ENCODE results near the gene EMP3.

- TF ChIP-seq USF2 (CRISPR knock-in tag; IDR thresholded peaks at IDR 0.05) = no peak
- 0 out of 6 replicates have a peak, but pooled peaks of 1 of the 3 experiments have one; percentile 6 for TF ChIP-seq CTCF (IDR thresholded peaks at IDR 0.05 in 2 of 3, conservative IDR thresholded peaks at IDR 0.05 in 1 of 3; ENCODE audit: insufficient read depth in 2 of 3, low read depth in 1 of 3, low read length in 3 of 3)
- TF ChIP-seq POLR2A (conservative IDR thresholded peaks at IDR 0.05) = peak; percentile 67
- TF ChIP-seq TEAD4 (IDR thresholded peaks at IDR 0.05; ENCODE audit: low read length) = peak; percentile 8; the same call in 1 of the 2 replicates
- TF ChIP-seq TEAD4 (CRISPR knock-in tag; IDR thresholded peaks at IDR 0.05; ENCODE audit: borderline replicate concordance) = no peak
- TF ChIP-seq CREB3 (tag; conservative IDR thresholded peaks at IDR 0.05; ENCODE audit: low read depth) = no peak
- no peak for TF ChIP-seq TBL1XR1 (IDR thresholded peaks at IDR 0.05; ENCODE audit: low read length in 2 of 2)
- TF ChIP-seq ELF1 (tag; IDR thresholded peaks at IDR 0.05) = no peak
- TF ChIP-seq TEAD1 (CRISPR knock-in tag; IDR thresholded peaks at IDR 0.05) = no peak
- TF ChIP-seq TAF1 (IDR thresholded peaks at IDR 0.05; ENCODE audit: control insufficient read depth, extremely low read depth, insufficient read depth, low read length, severe bottlenecking) = no peak
- TF ChIP-seq ZNF511 (CRISPR knock-in tag; IDR thresholded peaks at IDR 0.05) = no peak
- no peak for TF ChIP-seq SPI1 (IDR thresholded peaks at IDR 0.05; ENCODE audit: borderline replicate concordance, low read depth, low read length)
- TF ChIP-seq POLR2AphosphoS5 (IDR thresholded peaks at IDR 0.05; ENCODE audit: control insufficient read depth, insufficient read depth, low read depth, low read length) = no peak; the same call in 1 of the 2 replicates
- TF ChIP-seq ZNF592 (IDR thresholded peaks at IDR 0.05) = no peak
Measured at GRCh38 chr19:48332662-48333466, 7.5 kb downstream of the EMP3 start.

Data from K562 (cell line).